Ishikawa (cell line): ENCODE results near the gene ENOX1.

Experiments used
- CREB1 ChIP-seq: IDR thresholded peaks from 2 replicates; pipeline ENCODE4 v1.6.1; 2012; ENCODE audit warnings: low read depth
- EGR1 ChIP-seq: IDR thresholded peaks from 2 replicates; pipeline ENCODE4 v1.6.1; 2012
- EP300 ChIP-seq: IDR thresholded peaks from 2 replicates; pipeline ENCODE4 v1.6.1; 2012; ENCODE audit warnings: borderline replicate concordance
- FOXM1 ChIP-seq: IDR thresholded peaks from 2 replicates; pipeline ENCODE4 v1.6.1; 2012; ENCODE audit warnings: low read depth, borderline replicate concordance
- NFIC ChIP-seq: IDR thresholded peaks from 2 replicates; pipeline ENCODE4 v1.6.1; 2012
- RAD21 ChIP-seq: IDR thresholded peaks from 2 replicates; pipeline ENCODE4 v1.6.1; 2012; ENCODE audit warnings: low read depth
- TAF1 ChIP-seq: IDR thresholded peaks from 2 replicates; pipeline ENCODE4 v1.6.1; 2012; ENCODE audit warnings: low read depth, mild to moderate bottlenecking
- TEAD4 ChIP-seq: IDR thresholded peaks from 2 replicates; pipeline ENCODE4 v1.6.1; 2012
- YY1 ChIP-seq: IDR thresholded peaks from 2 replicates; pipeline ENCODE4 v1.6.1; 2012; ENCODE audit warnings: low read depth
- ZBTB7A ChIP-seq: IDR thresholded peaks from 2 replicates; pipeline ENCODE4 v1.6.1; 2012; ENCODE audit warnings: low read depth
- TF ChIP-seq, protein P1 (sequence below): IDR thresholded peaks from 2 replicates; pipeline ENCODE4 v1.6.1; 2012
- TF ChIP-seq, protein P2 (sequence below): IDR thresholded peaks from 2 replicates; pipeline ENCODE4 v1.6.1; 2012
- TF ChIP-seq, protein P3 (sequence below): IDR thresholded peaks from 2 replicates; pipeline ENCODE4 v1.6.1; 2012; ENCODE audit warnings: low read depth, mild to moderate bottlenecking

DNA sequence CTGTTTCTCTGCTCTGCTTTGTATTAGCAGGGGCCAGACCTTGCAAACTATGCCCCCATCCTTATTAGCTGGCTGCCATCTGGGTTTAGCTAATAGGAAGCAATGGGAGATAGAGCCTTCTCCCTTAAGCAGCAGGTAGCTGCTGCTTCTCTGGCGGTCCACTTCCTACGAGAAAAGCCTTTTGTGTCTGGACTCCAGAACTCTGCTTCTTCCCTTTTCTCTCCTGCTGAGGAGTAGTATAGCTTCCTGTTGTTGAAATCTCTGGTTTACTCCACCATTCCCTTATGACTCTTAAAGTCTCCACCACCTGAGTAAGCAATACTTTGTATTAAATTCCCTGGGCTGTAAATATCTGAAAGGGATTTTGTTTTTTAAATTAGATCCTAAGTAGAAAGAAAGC, 616.3 kb downstream of the ENOX1 start:
- no peak for TF ChIP-seq YY1
- TF ChIP-seq NFIC, result no peak
- TF ChIP-seq, protein P1, sequence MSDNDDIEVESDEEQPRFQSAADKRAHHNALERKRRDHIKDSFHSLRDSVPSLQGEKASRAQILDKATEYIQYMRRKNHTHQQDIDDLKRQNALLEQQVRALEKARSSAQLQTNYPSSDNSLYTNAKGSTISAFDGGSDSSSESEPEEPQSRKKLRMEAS, result no peak
- TF ChIP-seq, protein P2, sequence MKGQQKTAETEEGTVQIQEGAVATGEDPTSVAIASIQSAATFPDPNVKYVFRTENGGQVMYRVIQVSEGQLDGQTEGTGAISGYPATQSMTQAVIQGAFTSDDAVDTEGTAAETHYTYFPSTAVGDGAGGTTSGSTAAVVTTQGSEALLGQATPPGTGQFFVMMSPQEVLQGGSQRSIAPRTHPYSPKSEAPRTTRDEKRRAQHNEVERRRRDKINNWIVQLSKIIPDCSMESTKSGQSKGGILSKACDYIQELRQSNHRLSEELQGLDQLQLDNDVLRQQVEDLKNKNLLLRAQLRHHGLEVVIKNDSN, result no peak
- TF ChIP-seq EGR1, result no peak
- no peak for TF ChIP-seq RAD21
- TF ChIP-seq CREB1, result no peak
- no peak for TF ChIP-seq TEAD4
- no peak for TF ChIP-seq EP300
- TF ChIP-seq TAF1, result no peak
- no peak for TF ChIP-seq FOXM1
- TF ChIP-seq, protein P3, sequence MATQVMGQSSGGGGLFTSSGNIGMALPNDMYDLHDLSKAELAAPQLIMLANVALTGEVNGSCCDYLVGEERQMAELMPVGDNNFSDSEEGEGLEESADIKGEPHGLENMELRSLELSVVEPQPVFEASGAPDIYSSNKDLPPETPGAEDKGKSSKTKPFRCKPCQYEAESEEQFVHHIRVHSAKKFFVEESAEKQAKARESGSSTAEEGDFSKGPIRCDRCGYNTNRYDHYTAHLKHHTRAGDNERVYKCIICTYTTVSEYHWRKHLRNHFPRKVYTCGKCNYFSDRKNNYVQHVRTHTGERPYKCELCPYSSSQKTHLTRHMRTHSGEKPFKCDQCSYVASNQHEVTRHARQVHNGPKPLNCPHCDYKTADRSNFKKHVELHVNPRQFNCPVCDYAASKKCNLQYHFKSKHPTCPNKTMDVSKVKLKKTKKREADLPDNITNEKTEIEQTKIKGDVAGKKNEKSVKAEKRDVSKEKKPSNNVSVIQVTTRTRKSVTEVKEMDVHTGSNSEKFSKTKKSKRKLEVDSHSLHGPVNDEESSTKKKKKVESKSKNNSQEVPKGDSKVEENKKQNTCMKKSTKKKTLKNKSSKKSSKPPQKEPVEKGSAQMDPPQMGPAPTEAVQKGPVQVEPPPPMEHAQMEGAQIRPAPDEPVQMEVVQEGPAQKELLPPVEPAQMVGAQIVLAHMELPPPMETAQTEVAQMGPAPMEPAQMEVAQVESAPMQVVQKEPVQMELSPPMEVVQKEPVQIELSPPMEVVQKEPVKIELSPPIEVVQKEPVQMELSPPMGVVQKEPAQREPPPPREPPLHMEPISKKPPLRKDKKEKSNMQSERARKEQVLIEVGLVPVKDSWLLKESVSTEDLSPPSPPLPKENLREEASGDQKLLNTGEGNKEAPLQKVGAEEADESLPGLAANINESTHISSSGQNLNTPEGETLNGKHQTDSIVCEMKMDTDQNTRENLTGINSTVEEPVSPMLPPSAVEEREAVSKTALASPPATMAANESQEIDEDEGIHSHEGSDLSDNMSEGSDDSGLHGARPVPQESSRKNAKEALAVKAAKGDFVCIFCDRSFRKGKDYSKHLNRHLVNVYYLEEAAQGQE, result no peak
- TF ChIP-seq ZBTB7A, result no peak
